Astrocyte (in vitro differentiated cells and primary cell): ENCODE results near the gene AMDHD2. TPM values are rescaled to one million over a fixed set of nuclear protein-coding genes. Genes with fewer than 3 reads are reported as not detected.
A peak's percentile ranks its signal among the peaks of the same experiment; 100 is the strongest.

Experiments used
- DNase-seq: peaks from one replicate; pipeline ENCODE4 v3.0.0-alpha.2; 2010; ENCODE audit warnings: low read depth
- FAIRE-seq: peaks from 2 replicates; lab custom pipeline; 2011; peaks lifted over from hg19 to GRCh38; lab: Jason Lieb, UNC
- H2AFZ ChIP-seq: 2 replicates; pipeline ENCODE4 v1.6.0; 2012; ENCODE audit warnings: low read depth, low read length, inconsistent platforms
- H3K27ac ChIP-seq: 2 replicates; pipeline ENCODE4 v1.5.1; 2011; ENCODE audit warnings: low read depth, low read length, inconsistent platforms
- H3K27me3 ChIP-seq: 2 replicates; pipeline ENCODE4 v1.6.0; 2011; ENCODE audit warnings: low read length, inconsistent platforms; ENCODE audit not compliant: insufficient read depth
- H3K36me3 ChIP-seq: 2 replicates; pipeline ENCODE4 v1.5.1; 2011; ENCODE audit warnings: low read length, inconsistent platforms; ENCODE audit not compliant: insufficient read depth
- H3K4me1 ChIP-seq: 2 replicates; pipeline ENCODE4 v1.5.1; 2011; ENCODE audit warnings: low read length, inconsistent platforms; ENCODE audit not compliant: insufficient read depth
- H3K4me2 ChIP-seq: 2 replicates; pipeline ENCODE4 v1.6.0; 2012; ENCODE audit warnings: low read length, inconsistent platforms
- H3K4me3 ChIP-seq: 2 replicates; pipeline ENCODE4 v1.5.1; 2011; ENCODE audit warnings: low read depth, mild to moderate bottlenecking, low read length, inconsistent platforms; ENCODE audit not compliant: insufficient read depth
- H3K79me2 ChIP-seq: 2 replicates; pipeline ENCODE4 v1.6.0; 2012; ENCODE audit warnings: mild to moderate bottlenecking, low read length, inconsistent platforms; ENCODE audit not compliant: insufficient read depth
- H3K9ac ChIP-seq: 2 replicates; pipeline ENCODE4 v1.6.0; 2012; ENCODE audit warnings: mild to moderate bottlenecking, low read length, inconsistent platforms
- H3K9me3 ChIP-seq: 2 replicates; pipeline ENCODE4 v1.5.1; 2012; ENCODE audit warnings: low read depth, mild to moderate bottlenecking, low read length, inconsistent platforms; ENCODE audit not compliant: insufficient read depth
- H4K20me1 ChIP-seq: 2 replicates; pipeline ENCODE4 v1.6.0; 2012; ENCODE audit warnings: low read length, inconsistent platforms; ENCODE audit not compliant: insufficient read depth
- H3K27ac Mint-ChIP-seq: one replicate; pipeline ENCODE4 v1.8.0; 2021; ENCODE audit warnings: mild to moderate bottlenecking, mixed read lengths; ENCODE audit not compliant: unreplicated experiment
- H3K27me3 Mint-ChIP-seq: one replicate; pipeline ENCODE4 v1.8.0; 2021; ENCODE audit warnings: low read depth, mixed read lengths; ENCODE audit not compliant: unreplicated experiment
- H3K36me3 Mint-ChIP-seq: one replicate; pipeline ENCODE4 v1.8.0; 2021; ENCODE audit warnings: low read depth, mixed read lengths; ENCODE audit not compliant: unreplicated experiment
- H3K4me1 Mint-ChIP-seq: one replicate; pipeline ENCODE4 v1.8.0; 2021; ENCODE audit warnings: low read depth, mixed read lengths; ENCODE audit not compliant: unreplicated experiment
- H3K4me3 Mint-ChIP-seq: one replicate; pipeline ENCODE4 v1.8.0; 2021; ENCODE audit warnings: mild to moderate bottlenecking, moderate library complexity, mixed read lengths; ENCODE audit not compliant: unreplicated experiment
- H3K9me3 Mint-ChIP-seq: one replicate; pipeline ENCODE4 v1.8.0; 2021; ENCODE audit warnings: mild to moderate bottlenecking, mixed read lengths; ENCODE audit not compliant: unreplicated experiment
- EZH2 ChIP-seq: IDR thresholded peaks from 2 replicates; pipeline ENCODE4 v1.6.1; 2012; ENCODE audit warnings: mild to moderate bottlenecking, low read length, inconsistent platforms; ENCODE audit not compliant: insufficient read depth
- total RNA-seq: library from RNA; stranded (reverse); gene quantifications from 2 replicates; pipeline ENCODE4 v1.2.1, GENCODE V29; 2021
- TF ChIP-seq, protein P1 (sequence below): IDR thresholded peaks from 2 replicates; pipeline ENCODE4 v1.5.1; 2011; ENCODE audit warnings: low read depth, mild to moderate bottlenecking, inconsistent platforms, low read length, moderate library complexity; ENCODE audit not compliant: insufficient read depth

Gene AMDHD2
- total RNA-seq, 1 donor from 2014 or later = 32.3 TPM

DNA sequence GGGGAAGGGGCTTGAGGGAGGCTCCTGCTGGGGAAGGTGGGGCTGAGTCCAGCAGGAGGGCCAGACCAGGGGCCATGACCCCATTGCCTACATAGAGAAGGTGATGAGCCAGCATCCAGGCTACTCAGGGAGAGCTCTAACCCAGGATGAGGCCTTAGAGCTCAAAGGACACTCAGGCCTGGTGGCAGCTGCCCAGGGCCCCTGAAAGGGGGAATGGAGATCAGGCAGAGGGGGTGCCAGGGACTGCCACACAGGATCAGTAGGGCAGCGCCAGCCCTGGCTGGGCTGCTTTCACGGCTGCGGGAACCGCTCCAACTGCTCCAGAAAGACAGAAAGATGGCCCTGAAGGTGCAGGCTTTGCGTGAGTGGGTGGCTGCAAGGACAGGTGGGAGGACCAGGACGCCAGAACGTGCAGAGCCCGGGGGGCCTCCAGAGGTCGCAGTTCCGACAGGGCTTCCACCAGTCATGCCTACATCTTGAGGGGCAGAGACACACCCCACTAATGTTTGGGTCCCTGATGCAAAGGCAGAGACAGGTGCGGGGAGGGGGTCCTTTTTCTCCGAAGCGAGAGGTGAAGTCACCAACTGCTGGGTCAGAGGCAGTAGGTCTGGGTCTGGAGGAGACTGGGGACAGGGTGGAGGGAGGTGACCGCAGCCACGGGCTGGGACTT is 7.3 kb upstream of the AMDHD2 start:
- H3K9ac ChIP-seq = peak overlapping the region; percentile 95
- Mint-ChIP-seq H3K36me3 (peaks cover 6% of the 10 kb centered on the region), H3K4me3 (peak overlapping the region; percentile 82), H3K9me3 (no peaks in the 10 kb centered on the region), H3K4me1 (peaks cover 27% of the 10 kb centered on the region), H3K27me3 (peaks cover 1% of the 10 kb centered on the region), H3K27ac (peak overlapping the region; percentile 80)
- H3K9me3 ChIP-seq = no peaks in the 10 kb centered on the region
- peaks cover 35% of the 10 kb centered on the region for H4K20me1 ChIP-seq
- peaks cover 39% of the 10 kb centered on the region for H3K4me1 ChIP-seq
- peaks cover 38% of the 10 kb centered on the region for H3K79me2 ChIP-seq
- H3K4me2 ChIP-seq = peak overlapping the region; percentile 99
- H3K4me3 ChIP-seq = peak overlapping the region; percentile 55
- H3K27me3 ChIP-seq = no peaks in the 10 kb centered on the region
- TF ChIP-seq, protein P1, sequence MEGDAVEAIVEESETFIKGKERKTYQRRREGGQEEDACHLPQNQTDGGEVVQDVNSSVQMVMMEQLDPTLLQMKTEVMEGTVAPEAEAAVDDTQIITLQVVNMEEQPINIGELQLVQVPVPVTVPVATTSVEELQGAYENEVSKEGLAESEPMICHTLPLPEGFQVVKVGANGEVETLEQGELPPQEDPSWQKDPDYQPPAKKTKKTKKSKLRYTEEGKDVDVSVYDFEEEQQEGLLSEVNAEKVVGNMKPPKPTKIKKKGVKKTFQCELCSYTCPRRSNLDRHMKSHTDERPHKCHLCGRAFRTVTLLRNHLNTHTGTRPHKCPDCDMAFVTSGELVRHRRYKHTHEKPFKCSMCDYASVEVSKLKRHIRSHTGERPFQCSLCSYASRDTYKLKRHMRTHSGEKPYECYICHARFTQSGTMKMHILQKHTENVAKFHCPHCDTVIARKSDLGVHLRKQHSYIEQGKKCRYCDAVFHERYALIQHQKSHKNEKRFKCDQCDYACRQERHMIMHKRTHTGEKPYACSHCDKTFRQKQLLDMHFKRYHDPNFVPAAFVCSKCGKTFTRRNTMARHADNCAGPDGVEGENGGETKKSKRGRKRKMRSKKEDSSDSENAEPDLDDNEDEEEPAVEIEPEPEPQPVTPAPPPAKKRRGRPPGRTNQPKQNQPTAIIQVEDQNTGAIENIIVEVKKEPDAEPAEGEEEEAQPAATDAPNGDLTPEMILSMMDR = no peak
- TF ChIP-seq EZH2 = no peak
- no peak overlapping the region for H3K27ac ChIP-seq
- H2AFZ ChIP-seq = peak overlapping the region; percentile 89
- FAIRE-seq (no peak), DNase-seq (no peak)
- no peaks in the 10 kb centered on the region for H3K36me3 ChIP-seq

DNA sequence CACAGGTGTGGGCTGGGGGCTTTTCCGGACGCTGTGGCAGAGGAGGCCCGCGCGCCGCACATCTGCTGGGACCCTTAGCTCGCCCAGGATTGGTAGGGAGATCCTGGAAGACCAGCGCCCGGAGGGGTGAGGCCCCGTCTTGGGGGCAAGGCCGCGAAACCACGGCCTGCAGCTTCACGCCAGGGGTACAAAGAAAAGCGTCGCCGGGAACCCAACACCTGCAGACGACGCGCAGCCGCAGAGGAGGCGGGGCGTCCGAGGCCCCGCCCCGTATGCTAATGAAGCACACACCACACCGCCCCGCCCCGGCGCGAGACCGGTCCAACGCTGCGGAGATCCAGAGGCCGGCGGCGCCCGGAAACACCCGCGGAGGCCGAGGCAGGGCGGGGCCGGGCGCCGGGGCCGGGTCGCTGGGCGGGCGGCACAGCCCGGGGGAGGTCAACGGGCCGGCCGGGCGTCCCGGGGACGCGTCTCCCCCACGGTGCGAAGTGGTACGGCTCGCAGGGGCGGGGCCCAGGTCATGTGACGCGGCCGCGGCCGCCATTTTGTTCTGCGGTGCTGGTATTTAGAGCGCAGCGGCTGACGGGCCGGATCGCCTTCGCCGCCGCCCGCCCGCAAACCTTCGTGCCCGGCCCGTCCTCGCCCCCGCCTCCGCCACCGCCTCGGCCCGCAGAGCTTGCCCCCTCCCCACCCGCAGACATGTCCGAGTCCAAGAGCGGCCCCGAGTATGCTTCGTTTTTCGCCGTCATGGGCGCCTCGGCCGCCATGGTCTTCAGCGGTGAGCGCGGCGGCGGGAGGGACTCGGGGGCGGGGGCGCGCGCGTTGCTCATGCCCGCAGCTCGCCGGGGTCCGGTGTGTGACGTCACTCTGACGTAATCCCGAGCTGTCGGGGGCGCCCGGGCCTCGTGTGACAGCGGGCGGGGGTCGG is 6.5 kb upstream of the AMDHD2 start, which contains the start of gene ATP6V0C:
TSS of gene ATP6V0C (plus strand) at position 548 of the 928 bp plus-strand sequence. CDS start at position 700, 152 bp downstream.
- Histone ChIP-seq H2AFZ (peak within 1 kb of the TSS; percentile 89), H3K27me3 (no peaks in the 10 kb centered on the region), H3K4me3 (peak within 1 kb of the TSS; percentile 88), H3K4me2 (peak within 1 kb of the TSS; percentile 99), H3K9ac (peak within 1 kb of the TSS; percentile 95), H3K27ac (peak within 1 kb of the TSS; percentile 82), H3K9me3 (no peaks in the 10 kb centered on the region), H4K20me1 (peaks cover 43% of the 10 kb centered on the region), H3K36me3 (no peaks in the 10 kb centered on the region), H3K79me2 (peaks cover 46% of the 10 kb centered on the region), H3K4me1 (peaks cover 39% of the 10 kb centered on the region)
- peaks cover 6% of the 10 kb centered on the region for H3K36me3 Mint-ChIP-seq
- DNase-seq = peak; percentile 54
- H3K27ac Mint-ChIP-seq = peak within 1 kb of the TSS; percentile 94
- TF ChIP-seq, protein P1 = no peak
- FAIRE-seq = no peak
- H3K9me3 Mint-ChIP-seq = no peaks in the 10 kb centered on the region
- H3K4me1 Mint-ChIP-seq = peaks cover 28% of the 10 kb centered on the region
- H3K27me3 Mint-ChIP-seq = peaks cover 1% of the 10 kb centered on the region
- peak within 1 kb of the TSS; percentile 97 for H3K4me3 Mint-ChIP-seq
